GM12891 (cell line): Measurements from ENCODE around the gene ABHD6.

Experiments
- PAX5 ChIP-seq: IDR thresholded peaks from 2 replicates; pipeline ENCODE4 v1.6.1; 2011; ENCODE audit warnings: low read length, moderate library complexity, mild to moderate bottlenecking; ENCODE audit not compliant: insufficient read depth, severe bottlenecking
- POLR2A ChIP-seq: IDR thresholded peaks from 2 replicates; pipeline ENCODE4 v1.6.1; 2011; ENCODE audit warnings: low read depth, low read length, control low read depth
- POLR2AphosphoS5 ChIP-seq: IDR thresholded peaks from 2 replicates; pipeline ENCODE4 v1.6.1; 2011; ENCODE audit warnings: low read depth, low read length, control low read depth
- TAF1 ChIP-seq: IDR thresholded peaks from 2 replicates; pipeline ENCODE4 v1.6.1; 2011; ENCODE audit warnings: low read depth, low read length, control low read depth

DNA sequence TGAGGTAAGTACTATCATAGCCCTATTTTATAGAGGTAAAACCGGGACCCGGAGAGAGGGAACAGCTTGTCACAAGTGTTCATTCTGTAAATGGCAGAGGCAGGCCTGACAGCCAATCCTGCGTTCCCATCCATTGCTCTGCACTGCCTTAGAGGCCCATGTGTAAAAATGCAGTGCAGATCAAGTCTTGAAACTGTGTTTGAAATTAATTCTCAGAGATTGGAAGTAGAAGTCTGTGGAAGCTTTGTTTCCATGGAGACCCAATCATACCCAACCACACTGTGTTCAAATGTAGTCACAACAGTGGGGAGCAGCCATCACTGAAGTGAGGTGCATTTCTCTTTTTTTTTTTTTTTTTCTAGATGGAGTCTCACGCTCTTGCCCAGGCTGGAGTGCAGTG lies 13.7 kb upstream of the ABHD6 start:
- TF ChIP-seq POLR2AphosphoS5 = no peak
- TF ChIP-seq POLR2A = no peak
- TF ChIP-seq PAX5 = no peak
- TF ChIP-seq TAF1 = no peak
